Psoas muscle (tissue), 8 donors: ENCODE measurements around the gene SSC5D. TPM values are rescaled to one million over a fixed set of nuclear protein-coding genes. Genes with fewer than 3 reads are reported as not detected.

ENCODE experiments used
- ATAC-seq, 4 donors: fragments of 200-7000 bp; cut with Tn5 transposase; one replicate each; pipeline ENCODE4 v1.9.1; 2020; ENCODE audit warnings: moderate library complexity in 3 of 4, mild to moderate bottlenecking in 2 of 4
- DNase-seq, 2 donors: peaks; one replicate each; pipeline ENCODE4 v3.0.0-alpha.2; 2020
- H3K27ac ChIP-seq: fragments of 200-600 bp; one replicate; pipeline ENCODE4 v1.8.0; 2022
- H3K27me3 ChIP-seq, 3 donors: fragments of 200-600 bp in 1 of 3; one replicate each; pipeline versions ENCODE4 v1.6.1 to v1.8.0; 2013 to 2022; ENCODE audit warnings: low read length in 2 of 3, mild to moderate bottlenecking in 2 of 3, moderate library complexity in 1 of 3; ENCODE audit not compliant: insufficient read depth in 3 of 3
- H3K36me3 ChIP-seq, 2 donors: fragments of 200-600 bp in 1 of 2; one replicate each; pipeline versions ENCODE4 v1.6.1 to v1.8.0; 2013 to 2022; ENCODE audit warnings: low read depth in 1 of 2, mild to moderate bottlenecking in 1 of 2, moderate library complexity in 1 of 2; ENCODE audit not compliant: insufficient read depth in 1 of 2
- H3K4me1 ChIP-seq: fragments of 200-600 bp; one replicate; pipeline ENCODE4 v1.8.0; 2022
- H3K4me3 ChIP-seq: fragments of 200-600 bp; one replicate; pipeline ENCODE4 v1.8.0; 2022; ENCODE audit warnings: mild to moderate bottlenecking
- H3K9me3 ChIP-seq: fragments of 200-600 bp; one replicate; pipeline ENCODE4 v1.8.0; 2022
- WGBS, 3 donors: extraction: QIAGEN DNeasy Blood & Tissue Kit; methylation state at CpG; one replicate each; pipeline versions ENCODE4 v1.1.6 to v1.1.7; 2013; 5-methylcytosine and 5-hydroxymethylcytosine counted together
- intact Hi-C, 2 donors: fragments of 100-400 bp; cut with DNase I; formaldehyde crosslinking; loops; one replicate each; pipeline versions ENCODE4 v1.11.0 to v1.14.2; 2022
- polyA plus RNA-seq, 3 donors: library from polyadenylated mRNA; stranded (reverse); fragments of 200-250 nt; gene quantifications; one replicate each; pipeline ENCODE4 v1.2.3, GENCODE V29; 2013
- total RNA-seq, 4 donors: library from RNA; stranded (reverse); fragmentation: NEBNext Ultra II Directional in 2 of 4; extraction: Animal tissue kit (Norgen Biotek cat#: 25700) in 2 of 4; gene quantifications; one replicate each; pipeline versions ENCODE4 v1.2.1 to v1.2.4, GENCODE V29; 2021 to 2023
- TF ChIP-seq, protein P1 (sequence below): fragments of 200-600 bp; IDR thresholded peaks from one replicate; pipeline ENCODE4 v1.8.0; 2022; ENCODE audit warnings: antibody characterized with exemption
- donor health status: healthy with polysubstance abuse.
- donor health status: DM: no; HTN: no; CAD: no; lungs with moderate emphysema.
- donor health status: Bipolar disorder and iron deficiency.
- donor health status: healthy.
- donor health status: DM: yes; HTN: yes; CAD: no.
- donor health status: DM: no; HTN: no; CAD: no.
- donor health status: DM: no; HTN: no; CAD: no.
- donor health status: DM: yes; HTN: yes; CAD: no.

Gene SSC5D
- total and polyA plus RNA-seq, 7 donors, result 0.11 to 4.6 (median 1.2) TPM

GRCh38 chr19:55491546-55492360 lies 3.5 kb downstream of the SSC5D start:
- intact Hi-C loops, result no loop called here
- ATAC-seq (no peak), DNase-seq (no peak)
- Histone ChIP-seq H3K4me3 (no peak overlapping the region), H3K9me3 (no peaks in the 10 kb centered on the region), H3K27me3 (peaks cover 0 to 7% (median 5%) of the 10 kb centered on the region in 3 donors), H3K36me3 (no peaks in the 10 kb centered on the region), H3K27ac (no peak overlapping the region), H3K4me1 (no peaks in the 10 kb centered on the region)
- WGBS, 3 donors, result 65 to 69% (median 68%) methylated on average over 24 of the region's 24 CpGs
- TF ChIP-seq, protein P1, sequence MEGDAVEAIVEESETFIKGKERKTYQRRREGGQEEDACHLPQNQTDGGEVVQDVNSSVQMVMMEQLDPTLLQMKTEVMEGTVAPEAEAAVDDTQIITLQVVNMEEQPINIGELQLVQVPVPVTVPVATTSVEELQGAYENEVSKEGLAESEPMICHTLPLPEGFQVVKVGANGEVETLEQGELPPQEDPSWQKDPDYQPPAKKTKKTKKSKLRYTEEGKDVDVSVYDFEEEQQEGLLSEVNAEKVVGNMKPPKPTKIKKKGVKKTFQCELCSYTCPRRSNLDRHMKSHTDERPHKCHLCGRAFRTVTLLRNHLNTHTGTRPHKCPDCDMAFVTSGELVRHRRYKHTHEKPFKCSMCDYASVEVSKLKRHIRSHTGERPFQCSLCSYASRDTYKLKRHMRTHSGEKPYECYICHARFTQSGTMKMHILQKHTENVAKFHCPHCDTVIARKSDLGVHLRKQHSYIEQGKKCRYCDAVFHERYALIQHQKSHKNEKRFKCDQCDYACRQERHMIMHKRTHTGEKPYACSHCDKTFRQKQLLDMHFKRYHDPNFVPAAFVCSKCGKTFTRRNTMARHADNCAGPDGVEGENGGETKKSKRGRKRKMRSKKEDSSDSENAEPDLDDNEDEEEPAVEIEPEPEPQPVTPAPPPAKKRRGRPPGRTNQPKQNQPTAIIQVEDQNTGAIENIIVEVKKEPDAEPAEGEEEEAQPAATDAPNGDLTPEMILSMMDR, result no peak

DNA sequence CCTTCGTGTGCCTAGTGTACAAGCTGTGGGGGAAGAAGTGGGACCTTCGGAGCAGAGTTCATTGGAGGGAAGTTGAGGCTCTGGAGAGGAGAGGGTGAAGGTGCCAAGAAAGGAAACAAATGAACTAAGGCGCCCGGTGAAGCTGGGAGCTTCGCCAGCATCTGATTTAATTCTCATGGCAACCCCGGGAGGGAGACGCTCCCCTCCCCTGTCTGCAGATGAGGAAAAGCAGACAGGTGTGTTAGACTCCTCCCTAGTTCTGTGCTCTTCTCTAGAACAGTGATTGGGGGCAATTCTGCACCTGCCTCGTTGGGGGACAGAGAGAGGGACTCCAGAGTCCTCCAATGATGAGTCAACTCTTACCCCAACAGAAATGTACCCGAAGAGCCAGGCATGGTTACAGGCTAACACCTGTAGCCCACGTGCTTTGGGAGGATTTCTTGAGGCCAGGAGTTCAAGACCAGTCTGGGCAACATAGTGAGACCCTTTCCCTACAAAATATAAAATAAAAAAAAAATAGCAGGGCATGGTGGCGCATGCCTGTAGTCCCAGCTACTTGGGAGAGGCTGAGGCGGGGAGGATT lies 4.2 kb downstream of the SSC5D start:
- no peaks in the 10 kb centered on the region for H3K4me1 ChIP-seq
- WGBS, 3 donors, result 37 to 41% (median 39%) methylated on average over 12 of the region's 12 CpGs

DNA sequence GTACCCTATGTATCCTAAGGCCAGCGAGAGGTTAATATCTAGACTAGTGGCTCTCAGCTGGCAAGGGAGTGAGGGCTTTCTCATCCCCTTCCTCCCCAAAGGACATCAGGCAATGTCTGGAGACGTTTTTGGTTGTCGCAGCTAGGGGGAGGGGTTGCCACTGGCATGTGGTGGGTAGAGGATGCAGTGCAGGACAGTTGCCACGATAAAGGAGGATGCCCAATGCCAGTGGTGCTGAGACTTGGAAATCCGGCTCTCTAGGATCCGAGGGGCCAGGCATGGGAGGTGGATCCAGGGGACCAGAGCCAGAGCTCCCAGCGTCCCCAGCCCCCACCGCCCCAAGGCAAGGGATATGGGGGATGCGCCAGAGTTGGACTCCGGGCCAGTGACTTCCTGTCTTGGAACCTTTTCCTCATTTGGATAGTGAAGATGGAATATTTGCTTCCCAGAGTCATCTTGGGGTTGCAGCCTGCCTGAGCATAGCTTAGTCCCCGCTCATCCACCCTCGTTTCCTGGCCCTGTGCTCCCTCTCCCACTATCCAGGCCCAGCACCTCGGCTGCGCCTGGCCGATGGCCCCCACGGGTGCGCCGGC lies 4.9 kb downstream of the SSC5D start:
- Histone ChIP-seq H3K27me3 (peaks cover 0 to 7% (median 5%) of the 10 kb centered on the region in 3 donors), H3K9me3 (no peaks in the 10 kb centered on the region), H3K4me3 (peak overlapping the region; percentile 52), H3K36me3 (no peaks in the 10 kb centered on the region), H3K4me1 (no peaks in the 10 kb centered on the region), H3K27ac (peak overlapping the region; percentile 46)
- DNase-seq (no peak), ATAC-seq (no peak)
- 38 to 48% (median 42%) methylated on average over 17 to 18 of the region's 18 CpGs for WGBS, 3 donors
- TF ChIP-seq, protein P1, result no peak
- intact Hi-C loops, result no loop called here

More for the DNA sequence above, 4.2 kb downstream of the SSC5D start:
- H3K27ac ChIP-seq, result no peak overlapping the region
- intact Hi-C loops, result no loop called here
- TF ChIP-seq, protein P1, result no peak
- peaks cover 0 to 7% (median 5%) of the 10 kb centered on the region in 3 donors for H3K27me3 ChIP-seq
- no peak for ATAC-seq
- H3K9me3 ChIP-seq, result no peaks in the 10 kb centered on the region
- H3K4me3 ChIP-seq, result no peak overlapping the region
- no peaks in the 10 kb centered on the region for H3K36me3 ChIP-seq
- no peak for DNase-seq

DNA sequence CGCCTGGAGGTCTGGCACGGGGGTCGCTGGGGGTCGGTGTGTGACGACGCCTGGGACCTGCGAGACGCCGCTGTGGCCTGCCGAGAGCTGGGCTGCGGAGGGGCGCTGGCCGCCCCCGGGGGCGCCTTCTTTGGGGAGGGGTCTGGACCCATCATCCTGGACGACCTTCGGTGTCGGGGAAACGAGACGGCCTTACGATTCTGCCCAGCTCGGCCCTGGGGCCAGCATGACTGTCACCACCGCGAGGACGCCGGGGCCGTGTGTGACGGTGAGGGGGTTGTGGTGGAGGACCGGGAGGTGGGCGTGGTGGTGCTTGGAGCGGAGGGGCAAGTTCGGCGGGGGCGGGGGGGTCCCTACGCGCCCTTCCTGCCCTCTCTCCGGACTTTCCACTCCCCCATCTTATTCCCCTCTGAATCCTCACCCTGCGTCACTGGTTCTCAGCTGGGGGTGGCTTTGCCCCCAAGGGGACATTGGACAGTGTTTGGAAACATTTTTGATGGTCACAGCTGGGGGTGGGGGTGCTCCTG lies 5.5 kb downstream of the SSC5D start:
- peak overlapping the region; percentile 46 for H3K27ac ChIP-seq
- ATAC-seq, result peak in 1 of 4 donors; percentile 3
- H3K9me3 ChIP-seq, result no peaks in the 10 kb centered on the region
- H3K36me3 ChIP-seq, result peaks cover 0 to 1% of the 10 kb centered on the region in 2 donors
- DNase-seq, result peak in 1 of 2 donors; percentile 54
- peak overlapping the region; percentile 52 for H3K4me3 ChIP-seq
- intact Hi-C loops, result no loop called here
- 57 to 60% (median 58%) methylated on average over 27 to 38 of the region's 38 CpGs for WGBS, 3 donors
- TF ChIP-seq, protein P1, result no peak
- no peaks in the 10 kb centered on the region for H3K4me1 ChIP-seq
- H3K27me3 ChIP-seq, result peaks cover 0 to 7% (median 5%) of the 10 kb centered on the region in 3 donors
